PFSK-1 (cell line): ENCODE data around the gene C19orf44.

Source experiments
- FOXP2 ChIP-seq: optimal IDR thresholded peaks from 2 replicates; pipeline ENCODE3; 2011; ENCODE audit warnings: borderline replicate concordance, control low read depth, inconsistent platforms; ENCODE audit not compliant: insufficient read depth; ENCODE audit errors: extremely low read length, extremely low read depth
- POLR2AphosphoS5 ChIP-seq: IDR thresholded peaks from 2 replicates; pipeline ENCODE4 v1.6.1; 2012; ENCODE audit warnings: low read depth, mild to moderate bottlenecking, control low read depth, low read length, moderate library complexity
- SIN3A ChIP-seq: IDR thresholded peaks from 2 replicates; pipeline ENCODE4 v1.6.1; 2012; ENCODE audit warnings: mild to moderate bottlenecking, low read length, moderate library complexity, borderline replicate concordance; ENCODE audit not compliant: insufficient read depth
- TAF1 ChIP-seq: IDR thresholded peaks from 2 replicates; pipeline ENCODE4 v1.6.1; 2012; ENCODE audit warnings: low read length, control low read depth, borderline replicate concordance; ENCODE audit not compliant: insufficient read depth
- TF ChIP-seq, protein P1 (sequence below), 2 experiments: IDR thresholded peaks; 2 replicates each; pipeline versions ENCODE4 v1.6.1 to v1.8.0; 2011 to 2012; ENCODE audit warnings: low read depth in 2 of 2, low read length in 2 of 2, control low read depth in 1 of 2, inconsistent platforms in 1 of 2, mild to moderate bottlenecking in 1 of 2, moderate library complexity in 1 of 2; ENCODE audit not compliant: insufficient read depth in 1 of 2

The C19orf44 gene

DNA sequence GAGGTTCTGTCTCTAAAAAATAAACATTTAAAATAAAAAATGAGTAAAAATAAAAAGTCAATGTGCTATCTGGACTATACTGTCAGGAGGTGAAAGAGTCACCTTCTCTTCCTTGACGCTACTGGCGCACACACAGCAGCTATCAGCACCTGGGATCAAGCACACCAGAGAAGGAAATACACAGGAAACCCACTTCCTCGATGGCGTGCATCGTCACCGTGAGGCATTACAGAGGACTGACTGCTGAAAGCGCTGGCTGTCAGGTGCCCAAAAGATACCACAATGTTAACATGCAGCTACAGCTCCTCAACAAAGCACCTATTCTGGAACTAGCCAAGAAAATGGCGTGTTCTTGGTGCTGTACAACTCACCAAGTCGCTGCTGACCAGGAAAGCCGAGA, 70.0 kb downstream of the C19orf44 start:
- TF ChIP-seq FOXP2 (no peak), POLR2AphosphoS5 (no peak), SIN3A (no peak)
- TF ChIP-seq, protein P1, sequence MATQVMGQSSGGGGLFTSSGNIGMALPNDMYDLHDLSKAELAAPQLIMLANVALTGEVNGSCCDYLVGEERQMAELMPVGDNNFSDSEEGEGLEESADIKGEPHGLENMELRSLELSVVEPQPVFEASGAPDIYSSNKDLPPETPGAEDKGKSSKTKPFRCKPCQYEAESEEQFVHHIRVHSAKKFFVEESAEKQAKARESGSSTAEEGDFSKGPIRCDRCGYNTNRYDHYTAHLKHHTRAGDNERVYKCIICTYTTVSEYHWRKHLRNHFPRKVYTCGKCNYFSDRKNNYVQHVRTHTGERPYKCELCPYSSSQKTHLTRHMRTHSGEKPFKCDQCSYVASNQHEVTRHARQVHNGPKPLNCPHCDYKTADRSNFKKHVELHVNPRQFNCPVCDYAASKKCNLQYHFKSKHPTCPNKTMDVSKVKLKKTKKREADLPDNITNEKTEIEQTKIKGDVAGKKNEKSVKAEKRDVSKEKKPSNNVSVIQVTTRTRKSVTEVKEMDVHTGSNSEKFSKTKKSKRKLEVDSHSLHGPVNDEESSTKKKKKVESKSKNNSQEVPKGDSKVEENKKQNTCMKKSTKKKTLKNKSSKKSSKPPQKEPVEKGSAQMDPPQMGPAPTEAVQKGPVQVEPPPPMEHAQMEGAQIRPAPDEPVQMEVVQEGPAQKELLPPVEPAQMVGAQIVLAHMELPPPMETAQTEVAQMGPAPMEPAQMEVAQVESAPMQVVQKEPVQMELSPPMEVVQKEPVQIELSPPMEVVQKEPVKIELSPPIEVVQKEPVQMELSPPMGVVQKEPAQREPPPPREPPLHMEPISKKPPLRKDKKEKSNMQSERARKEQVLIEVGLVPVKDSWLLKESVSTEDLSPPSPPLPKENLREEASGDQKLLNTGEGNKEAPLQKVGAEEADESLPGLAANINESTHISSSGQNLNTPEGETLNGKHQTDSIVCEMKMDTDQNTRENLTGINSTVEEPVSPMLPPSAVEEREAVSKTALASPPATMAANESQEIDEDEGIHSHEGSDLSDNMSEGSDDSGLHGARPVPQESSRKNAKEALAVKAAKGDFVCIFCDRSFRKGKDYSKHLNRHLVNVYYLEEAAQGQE (IDR thresholded peaks at IDR 0.05; ENCODE audit: insufficient read depth in 1 of 2, low read depth in 2 of 2, low read length in 2 of 2) = no peak

DNA sequence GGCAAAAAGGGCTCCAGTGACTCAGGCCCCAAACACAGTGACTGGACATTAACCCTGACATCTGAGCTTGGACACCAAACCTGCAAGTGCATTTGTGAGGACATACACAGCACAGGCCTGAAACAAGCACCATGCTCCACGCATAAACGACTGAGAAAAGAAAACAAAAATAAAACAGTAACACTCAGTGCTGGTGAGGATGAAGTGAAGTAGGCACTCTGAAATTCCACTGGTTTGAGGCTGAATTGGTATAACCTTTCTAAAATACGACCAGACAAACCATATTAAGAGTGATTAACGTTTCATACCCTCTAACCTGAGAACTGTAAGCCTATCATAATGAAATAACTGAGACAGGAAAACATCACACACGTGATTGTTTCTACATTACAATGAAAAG, 70.5 kb downstream of the C19orf44 start:
- TF ChIP-seq SIN3A = no peak
- no peak for TF ChIP-seq FOXP2
- TF ChIP-seq, protein P1 (IDR thresholded peaks at IDR 0.05; ENCODE audit: insufficient read depth in 1 of 2, low read depth in 2 of 2, low read length in 2 of 2) = no peak
- TF ChIP-seq POLR2AphosphoS5 = no peak

DNA sequence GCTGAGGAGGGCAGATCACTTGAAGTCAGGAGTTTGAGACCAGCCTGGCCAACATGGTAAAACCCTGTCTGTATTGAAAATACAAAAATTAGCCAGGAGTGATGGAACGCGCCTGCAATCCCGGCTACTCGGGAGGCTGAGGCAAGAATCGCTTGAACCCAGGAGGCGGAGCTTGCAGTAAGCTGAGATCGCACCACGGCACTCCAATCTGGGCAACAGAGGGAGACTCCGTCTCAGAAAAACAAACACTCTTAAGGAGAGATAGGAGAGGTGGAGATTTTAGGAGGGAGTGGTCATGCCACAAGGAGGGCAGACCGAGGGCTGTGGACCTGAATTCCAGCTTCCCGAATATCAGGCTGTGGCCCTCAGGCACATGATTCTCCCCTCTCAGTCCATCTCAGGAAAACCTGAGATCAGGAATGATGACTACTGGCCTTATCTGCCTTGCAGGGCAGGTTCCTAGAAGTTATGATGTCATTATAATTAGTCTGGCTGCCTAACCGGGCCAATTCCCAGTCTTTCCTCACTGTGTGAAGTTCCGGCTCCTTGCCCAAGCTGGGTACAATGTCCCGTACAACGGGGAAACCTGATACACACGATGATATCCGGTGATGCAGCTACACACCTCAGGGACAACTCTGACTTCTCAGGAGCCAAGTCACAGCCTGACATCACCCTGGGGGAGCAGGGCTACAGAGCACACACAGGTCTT, 73.6 kb downstream of the C19orf44 start:
- no peak for TF ChIP-seq POLR2AphosphoS5
- TF ChIP-seq, protein P1 (IDR thresholded peaks at IDR 0.05; ENCODE audit: insufficient read depth in 1 of 2, low read depth in 2 of 2, low read length in 2 of 2) = no peak
- TF ChIP-seq TAF1 = no peak
- TF ChIP-seq SIN3A = no peak
- TF ChIP-seq FOXP2 = no peak
